ENCODE results near the gene DSN1. TPM values are rescaled to one million over a fixed set of nuclear protein-coding genes. Genes with fewer than 3 reads are reported as not detected.

Gene DSN1
- total and polyA plus RNA-seq, 10 of the 15 experiments (the other 5 are each of a cell fraction or from before 2014, with no cell fraction given) = 15.3 to 33.1 (median 21.7) TPM

- TF ChIP-seq GABPA (IDR thresholded peaks at IDR 0.05; ENCODE audit: low read depth) (no peak), RELA (IDR thresholded peaks at IDR 0.05; ENCODE audit: borderline replicate concordance, partially characterized antibody) (no peak), E4F1 (IDR thresholded peaks at IDR 0.05; ENCODE audit: borderline replicate concordance, partially characterized antibody) (no peak), STAT1 (conservative IDR thresholded peaks at IDR 0.05) (no peak), NRF1 (conservative IDR thresholded peaks at IDR 0.05; ENCODE audit: low read depth, low read length) (peak; percentile 75), SMAD1 (IDR thresholded peaks at IDR 0.05; ENCODE audit: low read depth, partially characterized antibody) (no peak), CREB1 (IDR thresholded peaks at IDR 0.05; ENCODE audit: low read depth) (0 out of 2 replicates have a peak, but pooled peaks have one; percentile 25), ZZZ3 (IDR thresholded peaks at IDR 0.05; ENCODE audit: control insufficient read depth, insufficient read length, low read depth) (no peak), SIN3A (IDR thresholded peaks at IDR 0.05; ENCODE audit: low read depth, low read length) (no peak), YBX1 (IDR thresholded peaks at IDR 0.05) (no peak), NR2C2 (IDR thresholded peaks at IDR 0.05; ENCODE audit: borderline replicate concordance, control insufficient read depth, insufficient read length, low read depth) (no peak), CREM (IDR thresholded peaks at IDR 0.05; ENCODE audit: low read depth) (0 out of 2 replicates have a peak, but pooled peaks have one; percentile 43), MEF2A (IDR thresholded peaks at IDR 0.05; ENCODE audit: insufficient read depth, low read depth, low read length) (no peak), IRF4 (IDR thresholded peaks at IDR 0.05; ENCODE audit: low read depth, low read length) (no peak), IRF3 (IDR thresholded peaks at IDR 0.05) (no peak), HDAC2 (IDR thresholded peaks at IDR 0.05) (no peak), SREBF2 (IDR thresholded peaks at IDR 0.05; ENCODE audit: low read length) (no peak), HCFC1 (IDR thresholded peaks at IDR 0.05; ENCODE audit: low read length) (peak; percentile 88), FOXK2 (IDR thresholded peaks at IDR 0.05) (no peak), NFYB (IDR thresholded peaks at IDR 0.05; ENCODE audit: insufficient read depth, low read depth, low read length) (no peak), POLR2A (IDR thresholded peaks at IDR 0.05; ENCODE audit: low read depth, low read length) (peak; percentile 63), MTA3 (IDR thresholded peaks at IDR 0.05; ENCODE audit: borderline replicate concordance, low read length) (no peak), HDAC6 (IDR thresholded peaks at IDR 0.05; ENCODE audit: unreplicated experiment) (no peak)
- TF ChIP-seq, protein P1, sequence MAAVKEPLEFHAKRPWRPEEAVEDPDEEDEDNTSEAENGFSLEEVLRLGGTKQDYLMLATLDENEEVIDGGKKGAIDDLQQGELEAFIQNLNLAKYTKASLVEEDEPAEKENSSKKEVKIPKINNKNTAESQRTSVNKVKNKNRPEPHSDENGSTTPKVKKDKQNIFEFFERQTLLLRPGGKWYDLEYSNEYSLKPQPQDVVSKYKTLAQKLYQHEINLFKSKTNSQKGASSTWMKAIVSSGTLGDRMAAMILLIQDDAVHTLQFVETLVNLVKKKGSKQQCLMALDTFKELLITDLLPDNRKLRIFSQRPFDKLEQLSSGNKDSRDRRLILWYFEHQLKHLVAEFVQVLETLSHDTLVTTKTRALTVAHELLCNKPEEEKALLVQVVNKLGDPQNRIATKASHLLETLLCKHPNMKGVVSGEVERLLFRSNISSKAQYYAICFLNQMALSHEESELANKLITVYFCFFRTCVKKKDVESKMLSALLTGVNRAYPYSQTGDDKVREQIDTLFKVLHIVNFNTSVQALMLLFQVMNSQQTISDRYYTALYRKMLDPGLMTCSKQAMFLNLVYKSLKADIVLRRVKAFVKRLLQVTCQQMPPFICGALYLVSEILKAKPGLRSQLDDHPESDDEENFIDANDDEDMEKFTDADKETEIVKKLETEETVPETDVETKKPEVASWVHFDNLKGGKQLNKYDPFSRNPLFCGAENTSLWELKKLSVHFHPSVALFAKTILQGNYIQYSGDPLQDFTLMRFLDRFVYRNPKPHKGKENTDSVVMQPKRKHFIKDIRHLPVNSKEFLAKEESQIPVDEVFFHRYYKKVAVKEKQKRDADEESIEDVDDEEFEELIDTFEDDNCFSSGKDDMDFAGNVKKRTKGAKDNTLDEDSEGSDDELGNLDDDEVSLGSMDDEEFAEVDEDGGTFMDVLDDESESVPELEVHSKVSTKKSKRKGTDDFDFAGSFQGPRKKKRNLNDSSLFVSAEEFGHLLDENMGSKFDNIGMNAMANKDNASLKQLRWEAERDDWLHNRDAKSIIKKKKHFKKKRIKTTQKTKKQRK (IDR thresholded peaks at IDR 0.05; ENCODE audit: low read depth, low read length) = no peak
- TF ChIP-seq, protein P2, sequence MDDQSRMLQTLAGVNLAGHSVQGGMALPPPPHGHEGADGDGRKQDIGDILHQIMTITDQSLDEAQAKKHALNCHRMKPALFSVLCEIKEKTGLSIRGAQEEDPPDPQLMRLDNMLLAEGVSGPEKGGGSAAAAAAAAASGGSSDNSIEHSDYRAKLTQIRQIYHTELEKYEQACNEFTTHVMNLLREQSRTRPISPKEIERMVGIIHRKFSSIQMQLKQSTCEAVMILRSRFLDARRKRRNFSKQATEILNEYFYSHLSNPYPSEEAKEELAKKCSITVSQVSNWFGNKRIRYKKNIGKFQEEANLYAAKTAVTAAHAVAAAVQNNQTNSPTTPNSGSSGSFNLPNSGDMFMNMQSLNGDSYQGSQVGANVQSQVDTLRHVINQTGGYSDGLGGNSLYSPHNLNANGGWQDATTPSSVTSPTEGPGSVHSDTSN (IDR thresholded peaks at IDR 0.05; ENCODE audit: insufficient replicate concordance, low read depth, low read length) = no peak
Observed at GRCh38 chr20:36745927-36746659, 27.5 kb downstream of the DSN1 start, which contains the start of gene NDRG3 (continued).
